Neural cell (in vitro differentiated cells): Measurements from ENCODE around the gene SLC12A9. TPM values are rescaled to one million over a fixed set of nuclear protein-coding genes. Genes with fewer than 3 reads are reported as not detected.

ENCODE experiments used
- H2AFZ ChIP-seq: fragments of 200-600, 300-800 bp; sonication (generic), shearing (Covaris generic); 2 replicates; pipeline ENCODE4 v1.6.0; 2014; ENCODE audit warnings: low read depth, mild to moderate bottlenecking, antibody characterized with exemption, low read length, moderate library complexity
- H3F3A ChIP-seq: fragments of 200-600 bp; shearing (Covaris generic); 2 replicates; pipeline ENCODE4 v1.6.1; 2016; ENCODE audit warnings: mild to moderate bottlenecking, moderate library complexity, mixed read lengths, antibody characterized with exemption, low read length; ENCODE audit not compliant: insufficient read depth, poor library complexity, severe bottlenecking
- H3K27ac ChIP-seq: fragments of 200-600, 300-800 bp; sonication (generic), shearing (Covaris generic); 2 replicates; pipeline ENCODE4 v1.5.1; 2014; ENCODE audit warnings: mild to moderate bottlenecking, low read length, moderate library complexity
- H3K27me3 ChIP-seq: fragments of 300-800, 200-600 bp; sonication (generic), shearing (Covaris generic); 2 replicates; pipeline ENCODE4 v1.6.0; 2014; ENCODE audit warnings: mild to moderate bottlenecking, low read depth, low read length, moderate library complexity; ENCODE audit not compliant: insufficient read depth
- H3K36me3 ChIP-seq: fragments of 300-800, 200-600 bp; sonication (generic), shearing (Covaris generic); 2 replicates; pipeline ENCODE4 v1.5.1; 2014; ENCODE audit warnings: mild to moderate bottlenecking, antibody characterized with exemption, low read length, moderate library complexity; ENCODE audit not compliant: insufficient read depth
- H3K4me2 ChIP-seq: fragments of 300-800, 200-600 bp; sonication (generic), shearing (Covaris generic); 2 replicates; pipeline ENCODE4 v1.6.0; 2014; ENCODE audit warnings: mild to moderate bottlenecking, low read length
- H3K4me3 ChIP-seq: fragments of 300-800, 200-600 bp; sonication (generic), shearing (Covaris generic); 2 replicates; pipeline ENCODE4 v1.5.1; 2014; ENCODE audit warnings: mild to moderate bottlenecking, low read length, moderate library complexity
- H3K79me2 ChIP-seq: fragments of 200-600 bp; shearing (Covaris generic); replicated peaks from 2 replicates; pipeline ENCODE4 v1.6.0; 2014; ENCODE audit warnings: mild to moderate bottlenecking, low read length, moderate library complexity; ENCODE audit not compliant: insufficient read depth
- H3K9ac ChIP-seq: fragments of 300-800, 200-600 bp; sonication (generic), shearing (Covaris generic); 2 replicates; pipeline ENCODE4 v1.6.1; 2016; ENCODE audit warnings: mild to moderate bottlenecking, low read length, mixed read lengths
- H3K9me2 ChIP-seq: fragments of 200-600 bp; shearing (Covaris generic); 2 replicates; pipeline ENCODE4 v1.6.1; 2016; ENCODE audit warnings: mild to moderate bottlenecking, low read length, mixed read lengths; ENCODE audit not compliant: insufficient read depth
- H3K9me3 ChIP-seq: fragments of 200-600, 300-800 bp; sonication (generic), shearing (Covaris generic); 2 replicates; pipeline ENCODE4 v1.6.1; 2016; ENCODE audit warnings: mild to moderate bottlenecking, mixed run types, low read length, moderate library complexity, mixed read lengths
- H4K20me1 ChIP-seq: fragments of 200-600 bp; shearing (Covaris generic); 2 replicates; pipeline ENCODE4 v1.6.1; 2016; ENCODE audit warnings: mild to moderate bottlenecking, mixed run types; ENCODE audit not compliant: insufficient read depth
- EP300 ChIP-seq: fragments of 450-650 bp; conservative IDR thresholded peaks from 2 replicates; pipeline ENCODE4 v1.6.1; 2014; ENCODE audit warnings: antibody characterized with exemption, mild to moderate bottlenecking, moderate library complexity; ENCODE audit not compliant: poor library complexity, severe bottlenecking
- EZH2 ChIP-seq: fragments of 200-600, 300-800 bp; shearing (Covaris generic), sonication (generic); IDR thresholded peaks from 2 replicates; pipeline ENCODE4 v1.6.1; 2014; ENCODE audit warnings: antibody characterized with exemption, low read length, borderline replicate concordance, mild to moderate bottlenecking; ENCODE audit not compliant: insufficient read depth, poor library complexity, severe bottlenecking
- MXI1 ChIP-seq: fragments of 450-650 bp; conservative IDR thresholded peaks from 2 replicates; pipeline ENCODE4 v1.6.1; 2014; ENCODE audit warnings: antibody characterized with exemption, mild to moderate bottlenecking; ENCODE audit not compliant: poor library complexity, severe bottlenecking
- POLR2AphosphoS5 ChIP-seq: IDR thresholded peaks from 2 replicates; pipeline ENCODE4 v1.6.1; 2012
- RAD21 ChIP-seq: fragments of 450-650 bp; conservative IDR thresholded peaks from 2 replicates; pipeline ENCODE4 v1.6.1; 2014; ENCODE audit warnings: antibody characterized with exemption, mild to moderate bottlenecking, moderate library complexity
- SMC3 ChIP-seq: fragments of 450-650 bp; conservative IDR thresholded peaks from 2 replicates; pipeline ENCODE4 v1.6.1; 2014; ENCODE audit warnings: antibody characterized with exemption, mild to moderate bottlenecking, moderate library complexity; ENCODE audit not compliant: poor library complexity
- TAF1 ChIP-seq: IDR thresholded peaks from 2 replicates; pipeline ENCODE4 v1.6.1; 2012; ENCODE audit warnings: low read depth
- polyA plus RNA-seq: library from polyadenylated mRNA; depleted of rRNA; stranded (reverse); fragments of >200 nt; gene quantifications from 2 replicates; pipeline ENCODE4 v1.2.3, GENCODE V29; 2014
- TF ChIP-seq, protein P1 (sequence below): IDR thresholded peaks from 2 replicates; pipeline ENCODE4 v1.6.1; 2012; ENCODE audit warnings: borderline replicate concordance
- TF ChIP-seq, protein P2 (sequence below): fragments of 450-650 bp; IDR thresholded peaks from 2 replicates; pipeline ENCODE4 v1.5.1; 2014; ENCODE audit warnings: antibody characterized with exemption, mild to moderate bottlenecking, moderate library complexity; ENCODE audit not compliant: poor library complexity, severe bottlenecking

The SLC12A9 gene
- polyA plus RNA-seq, 1 donor from 2014 or later, result 21.2 TPM

DNA sequence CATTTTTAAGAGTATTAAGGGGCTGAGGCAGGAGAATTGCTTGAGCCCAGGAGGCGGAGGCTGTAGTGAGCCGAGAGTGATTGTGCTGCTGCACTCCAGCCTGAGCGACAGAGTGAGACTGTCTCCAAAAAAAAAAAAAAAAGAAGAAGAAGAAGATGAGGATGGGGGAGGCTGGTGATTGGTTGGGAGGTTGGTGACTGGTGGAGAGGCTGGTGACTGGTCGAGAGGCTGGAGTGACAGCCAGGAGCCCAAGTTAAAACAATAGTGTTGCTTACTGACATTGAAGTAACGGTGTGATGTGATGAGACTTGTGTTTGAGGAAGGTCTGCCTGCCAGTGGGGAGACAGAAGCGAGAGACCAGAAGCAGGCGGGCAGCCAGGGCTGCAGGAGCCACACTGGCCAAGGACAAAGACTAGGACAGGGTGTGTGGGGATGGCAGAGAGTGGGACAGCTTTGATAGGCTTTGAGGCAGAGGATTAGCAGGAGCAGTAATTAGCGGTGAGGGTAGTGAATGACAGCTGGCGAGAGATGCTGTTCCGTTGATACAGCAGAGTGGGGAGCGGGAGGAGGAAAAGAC is 27.3 kb downstream of the SLC12A9 start:
- Histone ChIP-seq H3K79me2 (peaks cover 58% of the 10 kb centered on the region), H3K9me3 (no peaks in the 10 kb centered on the region), H3K9ac (no peak overlapping the region), H3K27ac (no peak overlapping the region), H2AFZ (no peak overlapping the region), H3F3A (no peaks in the 10 kb centered on the region), H3K4me3 (no peak overlapping the region), H3K27me3 (no peaks in the 10 kb centered on the region), H4K20me1 (peaks cover 6% of the 10 kb centered on the region), H3K36me3 (no peaks in the 10 kb centered on the region), H3K4me2 (no peak overlapping the region), H3K9me2 (no peaks in the 10 kb centered on the region)
- TF ChIP-seq EZH2 (no peak), MXI1 (no peak), RAD21 (no peak), SMC3 (no peak), TAF1 (no peak), POLR2AphosphoS5 (no peak), EP300 (no peak)
- TF ChIP-seq, protein P1, sequence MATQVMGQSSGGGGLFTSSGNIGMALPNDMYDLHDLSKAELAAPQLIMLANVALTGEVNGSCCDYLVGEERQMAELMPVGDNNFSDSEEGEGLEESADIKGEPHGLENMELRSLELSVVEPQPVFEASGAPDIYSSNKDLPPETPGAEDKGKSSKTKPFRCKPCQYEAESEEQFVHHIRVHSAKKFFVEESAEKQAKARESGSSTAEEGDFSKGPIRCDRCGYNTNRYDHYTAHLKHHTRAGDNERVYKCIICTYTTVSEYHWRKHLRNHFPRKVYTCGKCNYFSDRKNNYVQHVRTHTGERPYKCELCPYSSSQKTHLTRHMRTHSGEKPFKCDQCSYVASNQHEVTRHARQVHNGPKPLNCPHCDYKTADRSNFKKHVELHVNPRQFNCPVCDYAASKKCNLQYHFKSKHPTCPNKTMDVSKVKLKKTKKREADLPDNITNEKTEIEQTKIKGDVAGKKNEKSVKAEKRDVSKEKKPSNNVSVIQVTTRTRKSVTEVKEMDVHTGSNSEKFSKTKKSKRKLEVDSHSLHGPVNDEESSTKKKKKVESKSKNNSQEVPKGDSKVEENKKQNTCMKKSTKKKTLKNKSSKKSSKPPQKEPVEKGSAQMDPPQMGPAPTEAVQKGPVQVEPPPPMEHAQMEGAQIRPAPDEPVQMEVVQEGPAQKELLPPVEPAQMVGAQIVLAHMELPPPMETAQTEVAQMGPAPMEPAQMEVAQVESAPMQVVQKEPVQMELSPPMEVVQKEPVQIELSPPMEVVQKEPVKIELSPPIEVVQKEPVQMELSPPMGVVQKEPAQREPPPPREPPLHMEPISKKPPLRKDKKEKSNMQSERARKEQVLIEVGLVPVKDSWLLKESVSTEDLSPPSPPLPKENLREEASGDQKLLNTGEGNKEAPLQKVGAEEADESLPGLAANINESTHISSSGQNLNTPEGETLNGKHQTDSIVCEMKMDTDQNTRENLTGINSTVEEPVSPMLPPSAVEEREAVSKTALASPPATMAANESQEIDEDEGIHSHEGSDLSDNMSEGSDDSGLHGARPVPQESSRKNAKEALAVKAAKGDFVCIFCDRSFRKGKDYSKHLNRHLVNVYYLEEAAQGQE, result no peak
- TF ChIP-seq, protein P2, sequence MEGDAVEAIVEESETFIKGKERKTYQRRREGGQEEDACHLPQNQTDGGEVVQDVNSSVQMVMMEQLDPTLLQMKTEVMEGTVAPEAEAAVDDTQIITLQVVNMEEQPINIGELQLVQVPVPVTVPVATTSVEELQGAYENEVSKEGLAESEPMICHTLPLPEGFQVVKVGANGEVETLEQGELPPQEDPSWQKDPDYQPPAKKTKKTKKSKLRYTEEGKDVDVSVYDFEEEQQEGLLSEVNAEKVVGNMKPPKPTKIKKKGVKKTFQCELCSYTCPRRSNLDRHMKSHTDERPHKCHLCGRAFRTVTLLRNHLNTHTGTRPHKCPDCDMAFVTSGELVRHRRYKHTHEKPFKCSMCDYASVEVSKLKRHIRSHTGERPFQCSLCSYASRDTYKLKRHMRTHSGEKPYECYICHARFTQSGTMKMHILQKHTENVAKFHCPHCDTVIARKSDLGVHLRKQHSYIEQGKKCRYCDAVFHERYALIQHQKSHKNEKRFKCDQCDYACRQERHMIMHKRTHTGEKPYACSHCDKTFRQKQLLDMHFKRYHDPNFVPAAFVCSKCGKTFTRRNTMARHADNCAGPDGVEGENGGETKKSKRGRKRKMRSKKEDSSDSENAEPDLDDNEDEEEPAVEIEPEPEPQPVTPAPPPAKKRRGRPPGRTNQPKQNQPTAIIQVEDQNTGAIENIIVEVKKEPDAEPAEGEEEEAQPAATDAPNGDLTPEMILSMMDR, result no peak

- no peak overlapping the region for H3K27ac ChIP-seq
- no peaks in the 10 kb centered on the region for H3K36me3 ChIP-seq
- H3F3A ChIP-seq, result no peaks in the 10 kb centered on the region
- no peak overlapping the region for H3K4me2 ChIP-seq
- peaks cover 6% of the 10 kb centered on the region for H4K20me1 ChIP-seq
- H3K79me2 ChIP-seq, result peaks cover 51% of the 10 kb centered on the region
- H2AFZ ChIP-seq, result no peak overlapping the region
- H3K4me3 ChIP-seq, result no peak overlapping the region
- no peaks in the 10 kb centered on the region for H3K27me3 ChIP-seq
- no peaks in the 10 kb centered on the region for H3K9me3 ChIP-seq
- no peak overlapping the region for H3K9ac ChIP-seq
- no peaks in the 10 kb centered on the region for H3K9me2 ChIP-seq
- TF ChIP-seq POLR2AphosphoS5 (no peak), RAD21 (no peak), SMC3 (no peak), EZH2 (no peak)
- TF ChIP-seq, protein P1, result no peak
- TF ChIP-seq, protein P2, result no peak
Measured at GRCh38 chr7:100880645-100881044, 28.1 kb downstream of the SLC12A9 start.
